SK-N-SH treated with all-trans-retinoic acid at 6 μM for 48 hours (cell line): ENCODE measurements around the gene PTPRJ.

ENCODE experiments used
- ARNTL ChIP-seq: fragments of 450-650 bp; formaldehyde crosslinking; IDR thresholded peaks from 2 replicates; pipeline ENCODE4 v1.5.0; 2020; ENCODE audit warnings: low read depth, mild to moderate bottlenecking, moderate library complexity, borderline replicate concordance
- BACH2 ChIP-seq: fragments of 250-450 bp; sonication (Bioruptor Pico); IDR thresholded peaks from 2 replicates; pipeline ENCODE4 v1.9.0; 2021; ENCODE audit warnings: mild to moderate bottlenecking, borderline replicate concordance
- CREB5 ChIP-seq: fragments of 250-450 bp; sonication (Bioruptor Pico); IDR thresholded peaks from 2 replicates; pipeline ENCODE4 v1.5.1; 2020; ENCODE audit warnings: low read depth, mild to moderate bottlenecking, moderate library complexity
- PATZ1 ChIP-seq: fragments of 250-450 bp; sonication (Bioruptor Pico); IDR thresholded peaks from 2 replicates; pipeline ENCODE4 v1.8.0; 2020; ENCODE audit warnings: mild to moderate bottlenecking, moderate library complexity, borderline replicate concordance
- POU6F1 ChIP-seq: fragments of 250-450 bp; sonication (Bioruptor Pico); IDR thresholded peaks from 2 replicates; pipeline ENCODE4 v1.8.0; 2021; ENCODE audit warnings: low read depth, mild to moderate bottlenecking, moderate library complexity, borderline replicate concordance
- SNAI2 ChIP-seq: fragments of 250-450 bp; sonication (Bioruptor Pico); IDR thresholded peaks from 2 replicates; pipeline ENCODE4 v1.5.0; 2020; ENCODE audit warnings: mild to moderate bottlenecking, moderate library complexity
- TSHZ2 ChIP-seq: fragments of 250-450 bp; sonication (Bioruptor Pico); IDR thresholded peaks from 2 replicates; pipeline ENCODE4 v1.5.0; 2020; ENCODE audit warnings: mild to moderate bottlenecking, moderate library complexity
- ZFP30 ChIP-seq: fragments of 450-650 bp; formaldehyde crosslinking; IDR thresholded peaks from 2 replicates; pipeline ENCODE4 v1.5.0; 2022; ENCODE audit warnings: mild to moderate bottlenecking, moderate library complexity
- ZNF565 ChIP-seq: fragments of 450-650 bp; formaldehyde crosslinking; conservative IDR thresholded peaks from 2 replicates; pipeline ENCODE4 v1.5.0; 2020; ENCODE audit warnings: low read depth, mild to moderate bottlenecking, moderate library complexity
- ZNF8 ChIP-seq: fragments of 450-650 bp; formaldehyde crosslinking; IDR thresholded peaks from 2 replicates; pipeline ENCODE4 v1.5.0; 2020; ENCODE audit warnings: mild to moderate bottlenecking, moderate library complexity

- TF ChIP-seq POU6F1 (CRISPR knock-in tag) (no peak), ARNTL (no peak), SNAI2 (CRISPR knock-in tag) (no peak), PATZ1 (CRISPR knock-in tag) (no peak), CREB5 (CRISPR knock-in tag) (no peak), ZNF8 (CRISPR knock-in tag) (no peak), ZNF565 (no peak), ZFP30 (CRISPR knock-in tag) (no peak), TSHZ2 (no peak), BACH2 (CRISPR knock-in tag) (no peak)
Measured at GRCh38 chr11:47955061-47955755, 25.2 kb upstream of the PTPRJ start.
